WTC11 (cell line): Measurements from ENCODE around the gene USP49. TPM values are rescaled to one million over a fixed set of nuclear protein-coding genes. Genes with fewer than 3 reads are reported as not detected.

Source experiments
- ATAC-seq: fragments of 200-7000 bp; cut with Tn5 transposase; 2 replicates; pipeline ENCODE4 v1.10.0; 2021; ENCODE audit warnings: mild to moderate bottlenecking, moderate library complexity
- CTCF ChIA-PET: fragments of 300-600 bp; sonication (Branson Sonifier 250); formaldehyde crosslinking; loops from one replicate; lab custom pipeline; 2021; ENCODE audit warnings: antibody characterized with exemption; lab: Charles Lee
- POLR2A ChIA-PET: fragments of 350-600 bp; sonication (Branson Sonifier 250); formaldehyde crosslinking; loops from one replicate; lab custom pipeline; 2021; ENCODE audit warnings: antibody characterized with exemption; lab: Charles Lee
- DNase-seq: peaks from one replicate; pipeline ENCODE4 v3.0.0; 2021; ENCODE audit warnings: low spot score
- H3K27ac Mint-ChIP-seq: 2 replicates; pipeline ENCODE4 v1.8.0; 2021; ENCODE audit warnings: mixed read lengths
- H3K27me3 Mint-ChIP-seq: 2 replicates; pipeline ENCODE4 v1.8.0; 2021; ENCODE audit warnings: low read depth, mild to moderate bottlenecking, moderate library complexity, mixed read lengths
- H3K36me3 Mint-ChIP-seq: 2 replicates; pipeline ENCODE4 v1.8.0; 2021; ENCODE audit warnings: mixed read lengths
- H3K4me1 Mint-ChIP-seq: 2 replicates; pipeline ENCODE4 v1.8.0; 2022; ENCODE audit warnings: mixed read lengths
- H3K4me3 Mint-ChIP-seq: 2 replicates; pipeline ENCODE4 v1.8.0; 2021; ENCODE audit warnings: mild to moderate bottlenecking, moderate library complexity, mixed read lengths
- H3K9me3 Mint-ChIP-seq: 2 replicates; pipeline ENCODE4 v1.8.0; 2021; ENCODE audit warnings: mixed read lengths
- ATF1 ChIP-seq: sonication (generic); formaldehyde crosslinking; IDR thresholded peaks from 2 replicates; pipeline ENCODE4 v1.8.1; 2023; ENCODE audit warnings: mild to moderate bottlenecking, moderate library complexity, missing genetic modification reagents
- ATF2 ChIP-seq: sonication (generic); formaldehyde crosslinking; IDR thresholded peaks from 2 replicates; pipeline ENCODE4 v1.8.1; 2022; ENCODE audit warnings: low read depth, missing genetic modification reagents, borderline replicate concordance
- CREB1 ChIP-seq: sonication (generic); formaldehyde crosslinking; IDR thresholded peaks from 2 replicates; pipeline ENCODE4 v1.8.0; 2023; ENCODE audit warnings: mild to moderate bottlenecking, missing genetic modification reagents
- E2F5 ChIP-seq: sonication (generic); formaldehyde crosslinking; IDR thresholded peaks from 2 replicates; pipeline ENCODE4 v1.8.1; 2022; ENCODE audit warnings: mild to moderate bottlenecking, moderate library complexity, missing genetic modification reagents
- FOXK1 ChIP-seq: sonication (generic); formaldehyde crosslinking; IDR thresholded peaks from 2 replicates; pipeline ENCODE4 v1.8.0; 2022; ENCODE audit warnings: mild to moderate bottlenecking, moderate library complexity, missing genetic modification reagents
- FOXP1 ChIP-seq: sonication (generic); formaldehyde crosslinking; IDR thresholded peaks from 2 replicates; pipeline ENCODE4 v1.8.0; 2022; ENCODE audit warnings: missing genetic modification reagents, mild to moderate bottlenecking, moderate library complexity, borderline replicate concordance
- FOXP4 ChIP-seq: sonication (generic); formaldehyde crosslinking; IDR thresholded peaks from 2 replicates; pipeline ENCODE4 v1.8.0; 2022; ENCODE audit warnings: mild to moderate bottlenecking, missing genetic modification reagents
- HMGXB4 ChIP-seq: sonication (generic); formaldehyde crosslinking; IDR thresholded peaks from 2 replicates; pipeline ENCODE4 v1.8.1; 2023; ENCODE audit warnings: mild to moderate bottlenecking, moderate library complexity, missing genetic modification reagents
- JAZF1 ChIP-seq: fragments of 250-450 bp; sonication (Bioruptor Pico); IDR thresholded peaks from 2 replicates; pipeline ENCODE4 v1.9.0; 2021; ENCODE audit warnings: moderate library complexity, mild to moderate bottlenecking, inconsistent platforms
- NFYB ChIP-seq: sonication (generic); formaldehyde crosslinking; conservative IDR thresholded peaks from 2 replicates; pipeline ENCODE4 v1.8.0; 2022; ENCODE audit warnings: low read depth, missing genetic modification reagents
- NR1H2 ChIP-seq: sonication (generic); formaldehyde crosslinking; IDR thresholded peaks from 2 replicates; pipeline ENCODE4 v1.9.0; 2021; ENCODE audit warnings: mild to moderate bottlenecking, moderate library complexity, missing genetic modification reagents
- ZBTB21 ChIP-seq: sonication (generic); formaldehyde crosslinking; IDR thresholded peaks from 2 replicates; pipeline ENCODE4 v1.8.1; 2023; ENCODE audit warnings: mild to moderate bottlenecking, missing genetic modification reagents, borderline replicate concordance
- ZNF232 ChIP-seq: sonication (generic); formaldehyde crosslinking; IDR thresholded peaks from 2 replicates; pipeline ENCODE4 v1.8.0; 2022; ENCODE audit warnings: mild to moderate bottlenecking, missing genetic modification reagents
- ZNF317 ChIP-seq: sonication (generic); formaldehyde crosslinking; IDR thresholded peaks from 2 replicates; pipeline ENCODE4 v1.8.1; 2023; ENCODE audit warnings: low read depth, mild to moderate bottlenecking, moderate library complexity, missing genetic modification reagents, borderline replicate concordance
- total RNA-seq: library from RNA; stranded (reverse); gene quantifications from 3 replicates; pipeline ENCODE4 v1.2.3, GENCODE V29; 2021
- TF ChIP-seq, protein P1 (sequence below): sonication (generic); formaldehyde crosslinking; IDR thresholded peaks from 2 replicates; pipeline ENCODE4 v1.8.1; 2022; ENCODE audit warnings: mild to moderate bottlenecking, missing genetic modification reagents, moderate library complexity, borderline replicate concordance
- TF ChIP-seq, protein P2 (sequence below): sonication (generic); formaldehyde crosslinking; IDR thresholded peaks from 2 replicates; pipeline ENCODE4 v1.8.1; 2023; ENCODE audit warnings: mild to moderate bottlenecking, missing genetic modification reagents, moderate library complexity
- TF ChIP-seq, protein P3 (sequence below): sonication (generic); formaldehyde crosslinking; IDR thresholded peaks from 2 replicates; pipeline ENCODE4 v1.8.1; 2023; ENCODE audit warnings: mild to moderate bottlenecking, missing genetic modification reagents, borderline replicate concordance
- TF ChIP-seq, protein P4 (sequence below): sonication (generic); formaldehyde crosslinking; IDR thresholded peaks from 2 replicates; pipeline ENCODE4 v1.8.0; 2022; ENCODE audit warnings: mild to moderate bottlenecking, missing genetic modification reagents

Gene USP49
- total RNA-seq, 1 experiment from 2014 or later = 18.4 TPM

DNA sequence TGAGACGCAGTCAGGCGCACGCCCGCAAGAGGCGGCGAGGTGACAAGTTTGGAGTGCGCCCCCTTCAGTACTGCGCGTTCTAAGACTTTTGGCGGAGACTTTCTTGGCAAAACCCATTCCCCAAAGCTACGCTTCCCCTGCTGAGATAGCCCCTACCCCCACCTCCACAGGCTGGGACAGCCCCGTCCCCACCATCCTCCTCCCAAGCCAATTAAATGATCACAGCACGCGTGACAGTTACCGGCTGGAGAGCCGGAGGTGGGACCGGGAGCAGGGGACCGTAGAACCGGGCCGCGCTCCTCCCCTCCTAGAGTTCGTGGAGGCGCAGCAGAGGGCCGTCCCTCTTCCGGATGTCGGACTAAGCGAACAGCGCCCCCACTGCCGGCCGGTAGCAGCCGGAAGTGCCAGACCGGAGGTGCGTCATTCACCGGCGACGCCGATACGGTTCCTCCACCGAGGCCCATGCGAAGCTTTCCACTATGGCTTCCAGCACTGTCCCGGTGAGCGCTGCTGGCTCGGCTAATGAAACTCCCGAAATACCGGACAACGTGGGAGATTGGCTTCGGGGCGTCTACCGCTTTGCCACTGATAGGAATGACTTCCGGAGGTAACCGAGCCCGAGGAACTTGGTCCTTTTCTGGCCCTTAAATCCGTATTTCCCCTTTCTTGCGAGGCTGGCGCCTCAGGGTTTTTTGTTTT is 107.8 kb downstream of the USP49 start, which contains the start of gene TOMM6 (continued):
- TF ChIP-seq HMGXB4 (CRISPR knock-in tag) = peak; percentile 92
- TF ChIP-seq, protein P1, sequence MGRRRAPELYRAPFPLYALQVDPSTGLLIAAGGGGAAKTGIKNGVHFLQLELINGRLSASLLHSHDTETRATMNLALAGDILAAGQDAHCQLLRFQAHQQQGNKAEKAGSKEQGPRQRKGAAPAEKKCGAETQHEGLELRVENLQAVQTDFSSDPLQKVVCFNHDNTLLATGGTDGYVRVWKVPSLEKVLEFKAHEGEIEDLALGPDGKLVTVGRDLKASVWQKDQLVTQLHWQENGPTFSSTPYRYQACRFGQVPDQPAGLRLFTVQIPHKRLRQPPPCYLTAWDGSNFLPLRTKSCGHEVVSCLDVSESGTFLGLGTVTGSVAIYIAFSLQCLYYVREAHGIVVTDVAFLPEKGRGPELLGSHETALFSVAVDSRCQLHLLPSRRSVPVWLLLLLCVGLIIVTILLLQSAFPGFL (CRISPR knock-in tag) = 0 out of 2 replicates have a peak, but pooled peaks have one; percentile 7
- TF ChIP-seq FOXP1 (CRISPR knock-in tag) = peak; percentile 75
- TF ChIP-seq, protein P2, sequence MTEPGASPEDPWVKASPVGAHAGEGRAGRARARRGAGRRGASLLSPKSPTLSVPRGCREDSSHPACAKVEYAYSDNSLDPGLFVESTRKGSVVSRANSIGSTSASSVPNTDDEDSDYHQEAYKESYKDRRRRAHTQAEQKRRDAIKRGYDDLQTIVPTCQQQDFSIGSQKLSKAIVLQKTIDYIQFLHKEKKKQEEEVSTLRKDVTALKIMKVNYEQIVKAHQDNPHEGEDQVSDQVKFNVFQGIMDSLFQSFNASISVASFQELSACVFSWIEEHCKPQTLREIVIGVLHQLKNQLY = 0 out of 2 replicates have a peak, but pooled peaks have one; percentile 39
- peak; percentile 82 for TF ChIP-seq FOXK1
- TF ChIP-seq ZBTB21 (CRISPR knock-in tag) = no peak
- TF ChIP-seq, protein P3, sequence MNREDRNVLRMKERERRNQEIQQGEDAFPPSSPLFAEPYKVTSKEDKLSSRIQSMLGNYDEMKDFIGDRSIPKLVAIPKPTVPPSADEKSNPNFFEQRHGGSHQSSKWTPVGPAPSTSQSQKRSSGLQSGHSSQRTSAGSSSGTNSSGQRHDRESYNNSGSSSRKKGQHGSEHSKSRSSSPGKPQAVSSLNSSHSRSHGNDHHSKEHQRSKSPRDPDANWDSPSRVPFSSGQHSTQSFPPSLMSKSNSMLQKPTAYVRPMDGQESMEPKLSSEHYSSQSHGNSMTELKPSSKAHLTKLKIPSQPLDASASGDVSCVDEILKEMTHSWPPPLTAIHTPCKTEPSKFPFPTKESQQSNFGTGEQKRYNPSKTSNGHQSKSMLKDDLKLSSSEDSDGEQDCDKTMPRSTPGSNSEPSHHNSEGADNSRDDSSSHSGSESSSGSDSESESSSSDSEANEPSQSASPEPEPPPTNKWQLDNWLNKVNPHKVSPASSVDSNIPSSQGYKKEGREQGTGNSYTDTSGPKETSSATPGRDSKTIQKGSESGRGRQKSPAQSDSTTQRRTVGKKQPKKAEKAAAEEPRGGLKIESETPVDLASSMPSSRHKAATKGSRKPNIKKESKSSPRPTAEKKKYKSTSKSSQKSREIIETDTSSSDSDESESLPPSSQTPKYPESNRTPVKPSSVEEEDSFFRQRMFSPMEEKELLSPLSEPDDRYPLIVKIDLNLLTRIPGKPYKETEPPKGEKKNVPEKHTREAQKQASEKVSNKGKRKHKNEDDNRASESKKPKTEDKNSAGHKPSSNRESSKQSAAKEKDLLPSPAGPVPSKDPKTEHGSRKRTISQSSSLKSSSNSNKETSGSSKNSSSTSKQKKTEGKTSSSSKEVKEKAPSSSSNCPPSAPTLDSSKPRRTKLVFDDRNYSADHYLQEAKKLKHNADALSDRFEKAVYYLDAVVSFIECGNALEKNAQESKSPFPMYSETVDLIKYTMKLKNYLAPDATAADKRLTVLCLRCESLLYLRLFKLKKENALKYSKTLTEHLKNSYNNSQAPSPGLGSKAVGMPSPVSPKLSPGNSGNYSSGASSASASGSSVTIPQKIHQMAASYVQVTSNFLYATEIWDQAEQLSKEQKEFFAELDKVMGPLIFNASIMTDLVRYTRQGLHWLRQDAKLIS (CRISPR knock-in tag) = no peak
- TF ChIP-seq ATF2 (CRISPR knock-in tag) = 0 out of 2 replicates have a peak, but pooled peaks have one; percentile 52
- TF ChIP-seq, all 79 proteins: peak for 19

- Mint-ChIP-seq H3K4me1 (peaks cover 25% of the 10 kb centered on the region), H3K4me3 (peak overlapping the region; percentile 96), H3K27ac (peak overlapping the region; percentile 97), H3K36me3 (peaks cover 19% of the 10 kb centered on the region), H3K9me3 (no peaks in the 10 kb centered on the region), H3K27me3 (peaks cover 45% of the 10 kb centered on the region)
- ChIA-PET CTCF (interaction anchor here (0.6 to 4.7 kb wide), 77 partner anchors 8 to 777 kb away, joined by 3 to 71 read pairs (median 4); partner anchors contain the start of genes BYSL, C6orf132, CCND3 and MED20), POLR2A (interaction anchor here (1.0 to 2.0 kb wide), 5 partner anchors 109 to 263 kb away, joined by 3 to 9 read pairs (median 6); partner anchors contain the start of genes BYSL, MED20 and TAF8)
- DNase-seq (peak; percentile 88), ATAC-seq (peak; percentile 74)
- TF ChIP-seq FOXP4 (CRISPR knock-in tag) (no peak), ATF1 (no peak), ZNF232 (CRISPR knock-in tag) (no peak), JAZF1 (CRISPR knock-in tag) (no peak), ZNF317 (CRISPR knock-in tag) (no peak), E2F5 (peak; percentile 61; the same call in 1 of the 2 replicates), NR1H2 (no peak), NFYB (no peak), CREB1 (no peak)
- TF ChIP-seq, protein P4, sequence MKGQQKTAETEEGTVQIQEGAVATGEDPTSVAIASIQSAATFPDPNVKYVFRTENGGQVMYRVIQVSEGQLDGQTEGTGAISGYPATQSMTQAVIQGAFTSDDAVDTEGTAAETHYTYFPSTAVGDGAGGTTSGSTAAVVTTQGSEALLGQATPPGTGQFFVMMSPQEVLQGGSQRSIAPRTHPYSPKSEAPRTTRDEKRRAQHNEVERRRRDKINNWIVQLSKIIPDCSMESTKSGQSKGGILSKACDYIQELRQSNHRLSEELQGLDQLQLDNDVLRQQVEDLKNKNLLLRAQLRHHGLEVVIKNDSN (CRISPR knock-in tag) = no peak
- TF ChIP-seq, protein P1 (CRISPR knock-in tag) = no peak
Measured at GRCh38 chr6:41786451-41787218, 108.5 kb downstream of the USP49 start.
